ENCODE measurements around the gene TBC1D1.

Gene TBC1D1

GRCh38 chr4:38082424-38083385, 191.8 kb downstream of the TBC1D1 start:
- Histone ChIP-seq H3K36me3 (ENCODE audit: insufficient read depth, insufficient read length, low read length) (peaks cover 11% of the 10 kb centered on the region), H3K4me3 (ENCODE audit: insufficient read length, low read depth) (no peak overlapping the region), H3K9me3 (ENCODE audit: insufficient read depth, low read length) (no peaks in the 10 kb centered on the region), H3K4me1 (ENCODE audit: insufficient read depth, insufficient read length) (peaks cover 5% of the 10 kb centered on the region), H3K27me3 (ENCODE audit: insufficient read depth, insufficient read length) (no peaks in the 10 kb centered on the region), H3K9ac (ENCODE audit: insufficient read length, low read depth) (no peak overlapping the region)
- DNase-seq (ENCODE audit: low read depth, low spot score) = no peak
- TF ChIP-seq ZNF274 (IDR thresholded peaks at IDR 0.05; ENCODE audit: low read depth, low read length) = no peak
- no peak for TF ChIP-seq SUZ12 (IDR thresholded peaks at IDR 0.05; ENCODE audit: extremely low read depth, insufficient read depth, insufficient read length)
- TF ChIP-seq YY1 (IDR thresholded peaks at IDR 0.05; ENCODE audit: insufficient read depth, insufficient read length) = no peak

GRCh38 chr4:38084877-38085711, 194.2 kb downstream of the TBC1D1 start:
- Histone ChIP-seq H3K36me3 (ENCODE audit: insufficient read depth, insufficient read length, low read length) (peaks cover 19% of the 10 kb centered on the region), H3K27me3 (ENCODE audit: insufficient read depth, insufficient read length) (no peaks in the 10 kb centered on the region), H3K4me3 (ENCODE audit: insufficient read length, low read depth) (no peak overlapping the region), H3K9ac (ENCODE audit: insufficient read length, low read depth) (no peak overlapping the region), H3K9me3 (ENCODE audit: insufficient read depth, low read length) (no peaks in the 10 kb centered on the region), H3K4me1 (ENCODE audit: insufficient read depth, insufficient read length) (peaks cover 5% of the 10 kb centered on the region)
- DNase-seq (ENCODE audit: low read depth, low spot score) = no peak
- TF ChIP-seq SUZ12 (IDR thresholded peaks at IDR 0.05; ENCODE audit: extremely low read depth, insufficient read depth, insufficient read length) (no peak), YY1 (IDR thresholded peaks at IDR 0.05; ENCODE audit: insufficient read depth, insufficient read length) (no peak), ZNF274 (IDR thresholded peaks at IDR 0.05; ENCODE audit: low read depth, low read length) (no peak)

GRCh38 chr4:38085751-38086150, 194.9 kb downstream of the TBC1D1 start:
- DNase-seq (ENCODE audit: low read depth, low spot score) = no peak
- Histone ChIP-seq H3K36me3 (ENCODE audit: insufficient read depth, insufficient read length, low read length) (peaks cover 16% of the 10 kb centered on the region), H3K4me1 (ENCODE audit: insufficient read depth, insufficient read length) (peaks cover 5% of the 10 kb centered on the region), H3K9me3 (ENCODE audit: insufficient read depth, low read length) (no peaks in the 10 kb centered on the region), H3K27me3 (ENCODE audit: insufficient read depth, insufficient read length) (no peaks in the 10 kb centered on the region), H3K9ac (ENCODE audit: insufficient read length, low read depth) (no peak overlapping the region), H3K4me3 (ENCODE audit: insufficient read length, low read depth) (no peak overlapping the region)
- TF ChIP-seq SUZ12 (IDR thresholded peaks at IDR 0.05; ENCODE audit: extremely low read depth, insufficient read depth, insufficient read length) (no peak), ZNF274 (IDR thresholded peaks at IDR 0.05; ENCODE audit: low read depth, low read length) (no peak), YY1 (IDR thresholded peaks at IDR 0.05; ENCODE audit: insufficient read depth, insufficient read length) (no peak)

GRCh38 chr4:38086151-38086848, 195.4 kb downstream of the TBC1D1 start:
- Histone ChIP-seq H3K9me3 (ENCODE audit: insufficient read depth, low read length) (no peaks in the 10 kb centered on the region), H3K27me3 (ENCODE audit: insufficient read depth, insufficient read length) (no peaks in the 10 kb centered on the region), H3K4me1 (ENCODE audit: insufficient read depth, insufficient read length) (peaks cover 5% of the 10 kb centered on the region), H3K36me3 (ENCODE audit: insufficient read depth, insufficient read length, low read length) (peaks cover 16% of the 10 kb centered on the region), H3K4me3 (ENCODE audit: insufficient read length, low read depth) (no peak overlapping the region), H3K9ac (ENCODE audit: insufficient read length, low read depth) (no peak overlapping the region)
- no peak for TF ChIP-seq YY1 (IDR thresholded peaks at IDR 0.05; ENCODE audit: insufficient read depth, insufficient read length)
- TF ChIP-seq ZNF274 (IDR thresholded peaks at IDR 0.05; ENCODE audit: low read depth, low read length) = no peak
- TF ChIP-seq SUZ12 (IDR thresholded peaks at IDR 0.05; ENCODE audit: extremely low read depth, insufficient read depth, insufficient read length) = no peak
- no peak for DNase-seq (ENCODE audit: low read depth, low spot score)

- TF ChIP-seq YY1 (IDR thresholded peaks at IDR 0.05; ENCODE audit: insufficient read depth, insufficient read length) = no peak
- TF ChIP-seq ZNF274 (IDR thresholded peaks at IDR 0.05; ENCODE audit: low read depth, low read length) = no peak
- TF ChIP-seq SUZ12 (IDR thresholded peaks at IDR 0.05; ENCODE audit: extremely low read depth, insufficient read depth, insufficient read length) = no peak
- no peak for DNase-seq (ENCODE audit: low read depth, low spot score)
- Histone ChIP-seq H3K36me3 (ENCODE audit: insufficient read depth, insufficient read length, low read length) (peaks cover 14% of the 10 kb centered on the region), H3K9me3 (ENCODE audit: insufficient read depth, low read length) (no peaks in the 10 kb centered on the region), H3K4me3 (ENCODE audit: insufficient read length, low read depth) (no peak overlapping the region), H3K4me1 (ENCODE audit: insufficient read depth, insufficient read length) (peaks cover 5% of the 10 kb centered on the region), H3K9ac (ENCODE audit: insufficient read length, low read depth) (no peak overlapping the region), H3K27me3 (ENCODE audit: insufficient read depth, insufficient read length) (no peaks in the 10 kb centered on the region)
These were observed 196.0 kb downstream of the TBC1D1 start for GRCh38 chr4:38086849-38087226.

- Histone ChIP-seq H3K4me1 (ENCODE audit: insufficient read depth, insufficient read length) (peaks cover 5% of the 10 kb centered on the region), H3K9me3 (ENCODE audit: insufficient read depth, low read length) (no peaks in the 10 kb centered on the region), H3K9ac (ENCODE audit: insufficient read length, low read depth) (no peak overlapping the region), H3K36me3 (ENCODE audit: insufficient read depth, insufficient read length, low read length) (peaks cover 13% of the 10 kb centered on the region), H3K27me3 (ENCODE audit: insufficient read depth, insufficient read length) (no peaks in the 10 kb centered on the region), H3K4me3 (ENCODE audit: insufficient read length, low read depth) (no peak overlapping the region)
- DNase-seq (ENCODE audit: low read depth, low spot score) = no peak
- no peak for TF ChIP-seq YY1 (IDR thresholded peaks at IDR 0.05; ENCODE audit: insufficient read depth, insufficient read length)
- no peak for TF ChIP-seq ZNF274 (IDR thresholded peaks at IDR 0.05; ENCODE audit: low read depth, low read length)
- TF ChIP-seq SUZ12 (IDR thresholded peaks at IDR 0.05; ENCODE audit: extremely low read depth, insufficient read depth, insufficient read length) = no peak
These were observed 197.4 kb downstream of the TBC1D1 start for GRCh38 chr4:38088321-38088720.
